Kidney epithelial cell (primary cell): ENCODE measurements around the gene MROH9. TPM values are rescaled to one million over a fixed set of nuclear protein-coding genes. Genes with fewer than 3 reads are reported as not detected.

Experiments
- DNase-seq: peaks from one replicate; pipeline ENCODE4 v3.0.0-alpha.2; 2010; ENCODE audit warnings: low read depth
- H3K27me3 ChIP-seq: 2 replicates; pipeline ENCODE4 v1.6.0; 2011; ENCODE audit warnings: low read length; ENCODE audit not compliant: control insufficient read depth, insufficient read depth
- H3K36me3 ChIP-seq: 2 replicates; pipeline ENCODE4 v1.5.1; 2011; ENCODE audit warnings: low read length; ENCODE audit not compliant: control insufficient read depth, insufficient read depth
- H3K4me3 ChIP-seq: 2 replicates; pipeline ENCODE4 v1.5.1; 2011; ENCODE audit warnings: low read depth, mild to moderate bottlenecking, control low read depth, low read length
- total RNA-seq: library from RNA; depleted of rRNA; stranded (reverse); fragments of >200 nt; gene quantifications from 2 replicates; pipeline ENCODE4 v1.2.3, GENCODE V29; 2015
- TF ChIP-seq, protein P1 (sequence below): IDR thresholded peaks from 2 replicates; pipeline ENCODE4 v1.5.1; 2011; ENCODE audit warnings: mild to moderate bottlenecking, moderate library complexity, low read length, control low read depth, inconsistent platforms; ENCODE audit not compliant: insufficient read depth, poor library complexity, severe bottlenecking

MROH9 gene
- total RNA-seq, 1 donor from 2014 or later, result not detected

- DNase-seq, result no peak
- Histone ChIP-seq H3K36me3 (no peaks in the 10 kb centered on the region), H3K4me3 (no peak overlapping the region), H3K27me3 (no peaks in the 10 kb centered on the region)
- TF ChIP-seq, protein P1, sequence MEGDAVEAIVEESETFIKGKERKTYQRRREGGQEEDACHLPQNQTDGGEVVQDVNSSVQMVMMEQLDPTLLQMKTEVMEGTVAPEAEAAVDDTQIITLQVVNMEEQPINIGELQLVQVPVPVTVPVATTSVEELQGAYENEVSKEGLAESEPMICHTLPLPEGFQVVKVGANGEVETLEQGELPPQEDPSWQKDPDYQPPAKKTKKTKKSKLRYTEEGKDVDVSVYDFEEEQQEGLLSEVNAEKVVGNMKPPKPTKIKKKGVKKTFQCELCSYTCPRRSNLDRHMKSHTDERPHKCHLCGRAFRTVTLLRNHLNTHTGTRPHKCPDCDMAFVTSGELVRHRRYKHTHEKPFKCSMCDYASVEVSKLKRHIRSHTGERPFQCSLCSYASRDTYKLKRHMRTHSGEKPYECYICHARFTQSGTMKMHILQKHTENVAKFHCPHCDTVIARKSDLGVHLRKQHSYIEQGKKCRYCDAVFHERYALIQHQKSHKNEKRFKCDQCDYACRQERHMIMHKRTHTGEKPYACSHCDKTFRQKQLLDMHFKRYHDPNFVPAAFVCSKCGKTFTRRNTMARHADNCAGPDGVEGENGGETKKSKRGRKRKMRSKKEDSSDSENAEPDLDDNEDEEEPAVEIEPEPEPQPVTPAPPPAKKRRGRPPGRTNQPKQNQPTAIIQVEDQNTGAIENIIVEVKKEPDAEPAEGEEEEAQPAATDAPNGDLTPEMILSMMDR, result no peak
Measured at GRCh38 chr1:170970256-170970655, 34.9 kb downstream of the MROH9 start.

GRCh38 chr1:170978371-170978910, 43.1 kb downstream of the MROH9 start:
- H3K36me3 ChIP-seq, result no peaks in the 10 kb centered on the region
- H3K27me3 ChIP-seq, result no peaks in the 10 kb centered on the region
- H3K4me3 ChIP-seq, result no peak overlapping the region
- no peak for DNase-seq
- TF ChIP-seq, protein P1, result no peak

GRCh38 chr1:170985406-170985805, 50.1 kb downstream of the MROH9 start:
- DNase-seq, result no peak
- no peaks in the 10 kb centered on the region for H3K36me3 ChIP-seq
- H3K27me3 ChIP-seq, result no peaks in the 10 kb centered on the region
- H3K4me3 ChIP-seq, result no peak overlapping the region
- TF ChIP-seq, protein P1, result no peak

- Histone ChIP-seq H3K4me3 (no peak overlapping the region), H3K27me3 (no peaks in the 10 kb centered on the region), H3K36me3 (no peaks in the 10 kb centered on the region)
- no peak for DNase-seq
- TF ChIP-seq, protein P1, result no peak
Measured at GRCh38 chr1:170986901-170987300, 51.6 kb downstream of the MROH9 start.

- no peak for DNase-seq
- no peaks in the 10 kb centered on the region for H3K36me3 ChIP-seq
- TF ChIP-seq, protein P1, result no peak
- H3K27me3 ChIP-seq, result no peaks in the 10 kb centered on the region
- H3K4me3 ChIP-seq, result no peak overlapping the region
Measured at GRCh38 chr1:170987424-170987823, 52.1 kb downstream of the MROH9 start.

DNA sequence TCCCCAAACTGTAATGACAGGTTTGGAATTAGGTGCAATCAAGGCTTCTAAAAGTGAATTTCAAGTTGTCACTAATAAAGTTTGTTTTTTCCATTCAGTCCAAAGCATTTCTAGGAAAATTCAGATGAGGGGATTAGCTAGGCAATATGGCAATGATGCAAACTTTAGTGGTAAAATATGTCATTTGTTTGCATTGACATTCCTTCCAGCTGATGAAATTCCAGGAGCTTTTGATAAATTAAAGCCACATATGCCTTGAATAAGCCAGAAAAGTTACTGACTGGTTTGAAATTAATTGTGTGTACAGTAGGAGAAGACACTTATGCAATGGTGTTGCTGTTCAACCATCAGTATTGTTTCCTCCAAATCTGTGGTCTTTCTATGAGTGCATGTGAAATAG, 57.8 kb downstream of the MROH9 start:
- TF ChIP-seq, protein P1, result no peak
- no peaks in the 10 kb centered on the region for H3K36me3 ChIP-seq
- no peak for DNase-seq
- no peaks in the 10 kb centered on the region for H3K27me3 ChIP-seq
- H3K4me3 ChIP-seq, result no peak overlapping the region
